ENCODE data around the gene AKAP6. TPM values are rescaled to one million over a fixed set of nuclear protein-coding genes. Genes with fewer than 3 reads are reported as not detected.

AKAP6 gene
- total RNA-seq, 1 donor from 2014 or later = 7.7 TPM

- no peaks in the 10 kb centered on the region for H3K27me3 ChIP-seq
- H3K27ac ChIP-seq = no peak overlapping the region
- intact Hi-C loops (cut with DNase I) = no loop called here
- DNase-seq (no peak), ATAC-seq (no peak)
- no peaks in the 10 kb centered on the region for H3K9me3 ChIP-seq
- TF ChIP-seq CTCF (IDR thresholded peaks at IDR 0.05) = no peak
- no peak overlapping the region for H3K4me3 ChIP-seq
- no peaks in the 10 kb centered on the region for H3K4me1 ChIP-seq
- no peaks in the 10 kb centered on the region for H3K36me3 ChIP-seq
These were observed 168.2 kb downstream of the AKAP6 start for GRCh38 chr14:32497248-32497647.

GRCh38 chr14:32507029-32507984 is 178.2 kb downstream of the AKAP6 start:
- Histone ChIP-seq H3K9me3 (no peaks in the 10 kb centered on the region), H3K4me3 (no peak overlapping the region), H3K36me3 (no peaks in the 10 kb centered on the region), H3K4me1 (no peaks in the 10 kb centered on the region), H3K27me3 (no peaks in the 10 kb centered on the region), H3K27ac (no peak overlapping the region)
- ATAC-seq (no peak), DNase-seq (no peak)
- intact Hi-C loops (cut with DNase I) = no loop called here
- TF ChIP-seq CTCF (IDR thresholded peaks at IDR 0.05) = no peak

GRCh38 chr14:32508281-32508680 is 179.2 kb downstream of the AKAP6 start:
- Histone ChIP-seq H3K9me3 (no peaks in the 10 kb centered on the region), H3K27ac (no peak overlapping the region), H3K4me1 (no peaks in the 10 kb centered on the region), H3K4me3 (no peak overlapping the region), H3K36me3 (no peaks in the 10 kb centered on the region), H3K27me3 (no peaks in the 10 kb centered on the region)
- DNase-seq (no peak), ATAC-seq (no peak)
- intact Hi-C loops (cut with DNase I) = no loop called here
- TF ChIP-seq CTCF (IDR thresholded peaks at IDR 0.05) = no peak

- DNase-seq = no peak
- Histone ChIP-seq H3K27ac (no peak overlapping the region), H3K4me1 (no peaks in the 10 kb centered on the region), H3K4me3 (no peak overlapping the region), H3K27me3 (no peaks in the 10 kb centered on the region), H3K9me3 (no peaks in the 10 kb centered on the region), H3K36me3 (no peaks in the 10 kb centered on the region)
- peak; percentile 58 for ATAC-seq
- intact Hi-C loops (cut with DNase I) = no loop called here
- no peak for TF ChIP-seq CTCF (IDR thresholded peaks at IDR 0.05)
These were observed 180.6 kb downstream of the AKAP6 start for GRCh38 chr14:32509632-32510187.

GRCh38 chr14:32510815-32511214 is 181.7 kb downstream of the AKAP6 start:
- no peaks in the 10 kb centered on the region for H3K9me3 ChIP-seq
- H3K27me3 ChIP-seq = no peaks in the 10 kb centered on the region
- H3K27ac ChIP-seq = no peak overlapping the region
- no peak for TF ChIP-seq CTCF (IDR thresholded peaks at IDR 0.05)
- H3K4me1 ChIP-seq = no peaks in the 10 kb centered on the region
- intact Hi-C loops (cut with DNase I) = no loop called here
- DNase-seq = no peak
- no peak overlapping the region for H3K4me3 ChIP-seq
- no peaks in the 10 kb centered on the region for H3K36me3 ChIP-seq
- ATAC-seq = no peak
